ENCODE measurements around the gene SCO1. TPM values are rescaled to one million over a fixed set of nuclear protein-coding genes. Genes with fewer than 3 reads are reported as not detected.

The SCO1 gene
- total and polyA plus RNA-seq, 2 donors (not counting 1 experiment from before 2014, with no cell fraction given): 5.9 to 28.6 TPM

DNA sequence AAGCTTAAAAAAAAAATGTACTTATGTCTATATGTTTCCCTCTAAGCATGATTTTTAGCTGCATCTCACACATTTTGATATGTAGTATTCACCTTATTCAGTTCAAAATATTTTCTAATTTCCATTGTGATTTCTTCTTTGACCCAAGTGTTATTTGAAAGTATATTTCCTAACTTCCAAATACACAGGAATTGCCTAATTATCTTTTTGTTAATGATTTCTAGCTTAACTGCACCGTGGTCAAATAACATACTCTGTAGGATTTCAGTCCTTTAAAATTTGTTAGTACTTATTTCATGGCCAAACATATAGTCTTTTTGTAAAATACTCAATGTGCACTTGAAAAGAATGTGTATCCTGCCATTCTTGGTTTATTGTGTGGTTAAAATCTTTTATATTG, 21.2 kb upstream of the SCO1 start:
- intact Hi-C loops (cut with micrococcal nuclease): no loop called here
- WGBS (ENCODE audit: insufficient coverage): no CpG with 5 or more reads among the region's 1 CpG
- no peak overlapping the region for H3K27ac ChIP-seq (ENCODE audit: low read length in 2 of 2)
- no peak for DNase-seq
- no peak for ATAC-seq (ENCODE audit: low read depth)
- no peak overlapping the region for H3K4me3 ChIP-seq (ENCODE audit: control extremely low read depth in 1 of 5, extremely low read depth in 1 of 5, insufficient read depth in 1 of 5, low read depth in 2 of 5, low read length in 4 of 5)
- Mint-ChIP-seq H3K4me1 (no peaks in the 10 kb centered on the region), H3K4me3 (no peak overlapping the region), H3K9me3 (ENCODE audit: insufficient read depth) (no peaks in the 10 kb centered on the region), H3K27ac (no peak overlapping the region), H3K27me3 (no peaks in the 10 kb centered on the region)
- H3K36me3 ChIP-seq (replicated peaks in 1 of 2; ENCODE audit: control extremely low read depth in 1 of 2, control insufficient read depth in 1 of 2, extremely low read depth in 1 of 2, insufficient read depth in 2 of 2, low read length in 1 of 2): no peaks in the 10 kb centered on the region
- ChIA-PET POLR2A (no interaction called here), CTCF (no interaction called here)
- no peaks in the 10 kb centered on the region for H3K9me3 ChIP-seq (ENCODE audit: control extremely low read depth in 1 of 3, control insufficient read depth in 2 of 3, insufficient read depth in 1 of 3, low read length in 2 of 3)
- no peaks in the 10 kb centered on the region for H4K20me1 ChIP-seq (ENCODE audit: control insufficient read depth, insufficient read depth, low read length, poor library complexity, severe bottlenecking)
- no peaks in the 10 kb centered on the region for H3K79me2 ChIP-seq (ENCODE audit: control insufficient read depth, insufficient read depth, low read length)
- H3K9ac ChIP-seq (ENCODE audit: low read length): no peak overlapping the region
- no peak overlapping the region for H3K4me2 ChIP-seq (replicated peaks; ENCODE audit: low read depth, low read length, poor library complexity, severe bottlenecking)
- H2AFZ ChIP-seq (ENCODE audit: insufficient read depth, low read depth, low read length, poor library complexity, severe bottlenecking): no peak overlapping the region
- H3K4me1 ChIP-seq (ENCODE audit: control insufficient read depth in 2 of 2, insufficient read depth in 2 of 2, low read length in 2 of 2): no peaks in the 10 kb centered on the region
- TF ChIP-seq, protein P1, sequence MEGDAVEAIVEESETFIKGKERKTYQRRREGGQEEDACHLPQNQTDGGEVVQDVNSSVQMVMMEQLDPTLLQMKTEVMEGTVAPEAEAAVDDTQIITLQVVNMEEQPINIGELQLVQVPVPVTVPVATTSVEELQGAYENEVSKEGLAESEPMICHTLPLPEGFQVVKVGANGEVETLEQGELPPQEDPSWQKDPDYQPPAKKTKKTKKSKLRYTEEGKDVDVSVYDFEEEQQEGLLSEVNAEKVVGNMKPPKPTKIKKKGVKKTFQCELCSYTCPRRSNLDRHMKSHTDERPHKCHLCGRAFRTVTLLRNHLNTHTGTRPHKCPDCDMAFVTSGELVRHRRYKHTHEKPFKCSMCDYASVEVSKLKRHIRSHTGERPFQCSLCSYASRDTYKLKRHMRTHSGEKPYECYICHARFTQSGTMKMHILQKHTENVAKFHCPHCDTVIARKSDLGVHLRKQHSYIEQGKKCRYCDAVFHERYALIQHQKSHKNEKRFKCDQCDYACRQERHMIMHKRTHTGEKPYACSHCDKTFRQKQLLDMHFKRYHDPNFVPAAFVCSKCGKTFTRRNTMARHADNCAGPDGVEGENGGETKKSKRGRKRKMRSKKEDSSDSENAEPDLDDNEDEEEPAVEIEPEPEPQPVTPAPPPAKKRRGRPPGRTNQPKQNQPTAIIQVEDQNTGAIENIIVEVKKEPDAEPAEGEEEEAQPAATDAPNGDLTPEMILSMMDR (IDR thresholded peaks at IDR 0.05): no peak
- TF ChIP-seq EZH2 (IDR thresholded peaks at IDR 0.05; ENCODE audit: borderline replicate concordance, insufficient read depth, low read depth, low read length, poor library complexity, severe bottlenecking): no peak
- no peaks in the 10 kb centered on the region for H3K27me3 ChIP-seq (replicated peaks in 1 of 4; ENCODE audit: control extremely low read depth in 1 of 4, control insufficient read depth in 3 of 4, insufficient read depth in 4 of 4, low read length in 3 of 4)

DNA sequence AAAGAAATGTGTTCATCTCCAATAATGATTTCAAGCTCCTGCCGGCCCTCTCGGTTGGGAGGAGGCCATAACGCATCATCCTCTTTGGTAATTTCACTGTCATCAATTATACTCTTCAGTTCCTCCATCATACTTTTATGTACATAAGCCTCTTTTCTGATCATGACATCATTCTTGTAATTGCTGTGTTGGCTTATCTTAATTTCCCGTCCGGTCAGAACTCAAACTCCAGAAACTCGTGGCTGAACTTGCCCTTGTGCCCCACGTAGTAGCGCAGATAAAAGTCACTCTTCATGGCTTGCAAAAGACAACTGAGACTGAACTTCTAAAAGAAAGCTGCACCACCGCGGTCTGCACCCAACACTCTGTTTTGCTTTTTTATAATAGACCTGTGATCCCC, 18.9 kb upstream of the SCO1 start:
- Mint-ChIP-seq H3K9me3 (ENCODE audit: insufficient read depth) (no peaks in the 10 kb centered on the region), H3K27ac (no peak overlapping the region), H3K4me3 (no peak overlapping the region), H3K27me3 (no peaks in the 10 kb centered on the region), H3K4me1 (no peaks in the 10 kb centered on the region)
- DNase-seq (no peak), ATAC-seq (ENCODE audit: low read depth) (no peak)
- no peak for TF ChIP-seq EZH2 (IDR thresholded peaks at IDR 0.05; ENCODE audit: borderline replicate concordance, insufficient read depth, low read depth, low read length, poor library complexity, severe bottlenecking)
- TF ChIP-seq, protein P1 (IDR thresholded peaks at IDR 0.05): no peak
- Histone ChIP-seq H3K27ac (ENCODE audit: low read length in 2 of 2) (no peak overlapping the region), H3K27me3 (replicated peaks in 1 of 4; ENCODE audit: control extremely low read depth in 1 of 4, control insufficient read depth in 3 of 4, insufficient read depth in 4 of 4, low read length in 3 of 4) (no peaks in the 10 kb centered on the region), H3K4me3 (ENCODE audit: control extremely low read depth in 1 of 5, extremely low read depth in 1 of 5, insufficient read depth in 1 of 5, low read depth in 2 of 5, low read length in 4 of 5) (no peak overlapping the region), H3K9ac (ENCODE audit: low read length) (no peak overlapping the region), H3K4me1 (ENCODE audit: control insufficient read depth in 2 of 2, insufficient read depth in 2 of 2, low read length in 2 of 2) (no peaks in the 10 kb centered on the region), H2AFZ (ENCODE audit: insufficient read depth, low read depth, low read length, poor library complexity, severe bottlenecking) (no peak overlapping the region), H3K36me3 (replicated peaks in 1 of 2; ENCODE audit: control extremely low read depth in 1 of 2, control insufficient read depth in 1 of 2, extremely low read depth in 1 of 2, insufficient read depth in 2 of 2, low read length in 1 of 2) (peaks cover 11 to 16% of the 10 kb centered on the region in 2 experiments), H3K4me2 (replicated peaks; ENCODE audit: low read depth, low read length, poor library complexity, severe bottlenecking) (no peak overlapping the region), H4K20me1 (ENCODE audit: control insufficient read depth, insufficient read depth, low read length, poor library complexity, severe bottlenecking) (no peaks in the 10 kb centered on the region), H3K9me3 (ENCODE audit: control extremely low read depth in 1 of 3, control insufficient read depth in 2 of 3, insufficient read depth in 1 of 3, low read length in 2 of 3) (no peaks in the 10 kb centered on the region), H3K79me2 (ENCODE audit: control insufficient read depth, insufficient read depth, low read length) (no peaks in the 10 kb centered on the region)
- ChIA-PET POLR2A (no interaction called here), CTCF (no interaction called here)
- WGBS (ENCODE audit: insufficient coverage): 98% methylated on average over 5 of the region's 10 CpGs
- intact Hi-C loops (cut with micrococcal nuclease): no loop called here

All from B cell (primary cell).